HCT116 (cell line): ENCODE results near the gene AFAP1. TPM values are rescaled to one million over a fixed set of nuclear protein-coding genes. Genes with fewer than 3 reads are reported as not detected.

Source experiments
- ATAC-seq: fragments of 200-7000 bp; cut with Tn5 transposase; 2 replicates; pipeline ENCODE4 v1.9.1; 2020; ENCODE audit warnings: mild to moderate bottlenecking, moderate library complexity
- BruUV-seq: library from RNA; stranded (reverse); fragments of 400-500 nt; replicated peaks from 2 replicates; lab custom pipeline; 2021; lab: Mats Ljungman, UMichigan
- CTCF ChIA-PET: fragments of 300-600 bp; sonication (Branson Sonifier 250); formaldehyde crosslinking; loops from one replicate; lab custom pipeline; 2021; ENCODE audit warnings: antibody characterized with exemption; lab: Charles Lee
- POLR2A ChIA-PET: fragments of 300-600, 350-600 bp; sonication (Branson Sonifier 250); formaldehyde crosslinking; loops from one replicate; lab custom pipeline; 2021; ENCODE audit warnings: antibody characterized with exemption; lab: Charles Lee
- RAD21 ChIA-PET, 2 experiments: fragments of 300-600 bp; sonication (Branson Sonifier 250); formaldehyde crosslinking; loops; one replicate each; lab custom pipeline; 2023; ENCODE audit warnings: low total read pairs in 2 of 2; ENCODE audit not compliant: uncharacterized antibody in 2 of 2, unreplicated experiment in 2 of 2, low non-redundant PET in 1 of 2; lab: Charles Lee
- DNase-seq: peaks from one replicate; pipeline ENCODE4 v3.0.0-alpha.2; 2010; ENCODE audit warnings: low read depth, low spot score
- H2AFZ ChIP-seq: fragments of 200-600 bp; shearing (Covaris generic), sonication (generic); 2 replicates; pipeline ENCODE4 v1.6.1; 2017; ENCODE audit warnings: low read depth, mixed run types, mixed read lengths, antibody characterized with exemption, low read length; ENCODE audit not compliant: poor library complexity, severe bottlenecking
- H3K27ac ChIP-seq: 2 replicates; pipeline ENCODE4 v1.5.1; 2012; ENCODE audit warnings: low read depth, low read length
- H3K27me3 ChIP-seq: fragments of 200-600 bp; sonication (generic); 2 replicates; pipeline ENCODE4 v1.6.1; 2016; ENCODE audit warnings: mixed run types, low read length, mixed read lengths; ENCODE audit not compliant: insufficient read depth
- H3K36me3 ChIP-seq, 2 experiments: fragments of 200-500 bp in 1 of 2; fragments of 200-600 bp in 1 of 2; sonication (Bioruptor generic) in 1 of 2; sonication (generic) in 1 of 2; 2 replicates each; pipeline versions ENCODE4 v1.5.1 to v1.6.1; 2014 to 2016; ENCODE audit warnings: low read length in 2 of 2, inconsistent platforms in 1 of 2, mixed read lengths in 1 of 2, mixed run types in 1 of 2; ENCODE audit not compliant: insufficient read depth in 2 of 2, control insufficient read depth in 1 of 2
- H3K4me1 ChIP-seq, 2 experiments: fragments of 200-600 bp in 1 of 2; sonication (generic) in 1 of 2; 2 replicates each; pipeline versions ENCODE4 v1.5.1 to v1.6.1; 2012 to 2017; ENCODE audit warnings: low read length in 2 of 2, inconsistent platforms in 1 of 2, mild to moderate bottlenecking in 1 of 2, mixed read lengths in 1 of 2, mixed run types in 1 of 2, moderate library complexity in 1 of 2; ENCODE audit not compliant: insufficient read depth in 2 of 2, control insufficient read depth in 1 of 2
- H3K4me2 ChIP-seq: fragments of 200-600 bp; sonication (generic); 2 replicates; pipeline ENCODE4 v1.6.1; 2017; ENCODE audit warnings: mixed run types, low read length, mixed read lengths
- H3K4me3 ChIP-seq, 2 experiments: fragments of 200-600 bp in 1 of 2; sonication (generic) in 1 of 2; replicated peaks in 1 of 2; 2 replicates each; pipeline ENCODE4 v1.5.1; 2011 to 2016; ENCODE audit warnings: low read length in 2 of 2, control low read depth in 1 of 2, low read depth in 1 of 2, mild to moderate bottlenecking in 1 of 2, mixed read lengths in 1 of 2, mixed run types in 1 of 2
- H3K79me2 ChIP-seq: fragments of 200-600 bp; sonication (generic); 2 replicates; pipeline ENCODE4 v1.6.1; 2017; ENCODE audit warnings: mild to moderate bottlenecking, mixed run types, low read length, moderate library complexity, mixed read lengths; ENCODE audit not compliant: insufficient read depth
- H3K9ac ChIP-seq: fragments of 200-600 bp; sonication (generic); 2 replicates; pipeline ENCODE4 v1.6.1; 2016; ENCODE audit warnings: low read length, mixed read lengths
- H3K9me2 ChIP-seq: fragments of 200-600 bp; sonication (generic), shearing (Covaris generic); 2 replicates; pipeline ENCODE4 v1.6.1; 2017; ENCODE audit warnings: mixed run types, mild to moderate bottlenecking, moderate library complexity; ENCODE audit not compliant: insufficient read depth
- H3K9me3 ChIP-seq, 2 experiments: fragments of 200-500 bp in 1 of 2; fragments of 200-600 bp in 1 of 2; sonication (Bioruptor generic) in 1 of 2; sonication (generic) in 1 of 2; 2 replicates each; pipeline ENCODE4 v1.6.1; 2014 to 2017; ENCODE audit warnings: low read length in 2 of 2, mixed read lengths in 2 of 2, inconsistent platforms in 1 of 2, low read depth in 1 of 2, mild to moderate bottlenecking in 1 of 2, mixed run types in 1 of 2, moderate library complexity in 1 of 2; ENCODE audit not compliant: control insufficient read depth in 1 of 2, insufficient read depth in 1 of 2
- H4K20me1 ChIP-seq: fragments of 200-600 bp; sonication (generic), shearing (Covaris generic); 2 replicates; pipeline ENCODE4 v1.6.1; 2017; ENCODE audit warnings: mixed run types, mild to moderate bottlenecking, moderate library complexity; ENCODE audit not compliant: insufficient read depth
- CBX3 ChIP-seq: IDR thresholded peaks from 2 replicates; pipeline ENCODE4 v1.6.1; 2012; ENCODE audit warnings: low read depth
- CEBPB ChIP-seq: IDR thresholded peaks from 2 replicates; pipeline ENCODE4 v1.6.1; 2012; ENCODE audit warnings: low read depth
- FOSL1 ChIP-seq: IDR thresholded peaks from 2 replicates; pipeline ENCODE4 v1.6.1; 2012; ENCODE audit warnings: low read depth
- JUND ChIP-seq: IDR thresholded peaks from 2 replicates; pipeline ENCODE4 v1.6.1; 2012
- POLR2A ChIP-seq: IDR thresholded peaks from 2 replicates; pipeline ENCODE4 v1.7.0; 2011; ENCODE audit warnings: borderline replicate concordance; ENCODE audit not compliant: insufficient read depth, insufficient read length; ENCODE audit errors: extremely low read depth
- POLR2AphosphoS5 ChIP-seq: IDR thresholded peaks from 2 replicates; pipeline ENCODE4 v1.6.1; 2011; ENCODE audit warnings: mild to moderate bottlenecking, low read depth, low read length, moderate library complexity
- SP1 ChIP-seq: IDR thresholded peaks from 2 replicates; pipeline ENCODE4 v1.6.1; 2012; ENCODE audit warnings: low read depth
- TCF7L2 ChIP-seq: IDR thresholded peaks from 2 replicates; pipeline ENCODE4 v1.7.0; 2011; ENCODE audit warnings: borderline replicate concordance, inconsistent platforms; ENCODE audit not compliant: insufficient read depth, insufficient read length; ENCODE audit errors: extremely low read depth
- ZFX ChIP-seq: fragments of 450-650 bp; IDR thresholded peaks from 2 replicates; pipeline ENCODE4 v1.6.1; 2017
- intact Hi-C: fragments of 100-400 bp; cut with micrococcal nuclease; formaldehyde crosslinking; loops from 2 replicates; pipeline ENCODE4 v1.10.0; 2022
- total RNA-seq: library from RNA; stranded (reverse); gene quantifications from one replicate; pipeline ENCODE4 v1.2.1, GENCODE V29; 2021; ENCODE audit not compliant: unreplicated experiment
- TF ChIP-seq, protein P1 (sequence below): IDR thresholded peaks from 2 replicates; pipeline ENCODE4 v1.6.1; 2012; ENCODE audit warnings: low read depth
- TF ChIP-seq, protein P2 (sequence below): IDR thresholded peaks from 2 replicates; pipeline ENCODE4 v1.6.1; 2012
- TF ChIP-seq, protein P3 (sequence below), 3 experiments: fragments of 200-600 bp in 1 of 3; sonication (generic) in 1 of 3; IDR thresholded peaks in 2 of 3; conservative IDR thresholded peaks in 1 of 3; 2 replicates each; pipeline ENCODE4 v1.5.1; 2012 to 2017; ENCODE audit warnings: low read depth in 2 of 3, low read length in 2 of 3, antibody characterized with exemption in 1 of 3, borderline replicate concordance in 1 of 3, control low read depth in 1 of 3, mild to moderate bottlenecking in 1 of 3, mixed read lengths in 1 of 3, mixed run types in 1 of 3, moderate library complexity in 1 of 3; ENCODE audit not compliant: insufficient read depth in 1 of 3

The AFAP1 gene
- total RNA-seq, 1 experiment from 2014 or later, result 19.4 TPM

DNA sequence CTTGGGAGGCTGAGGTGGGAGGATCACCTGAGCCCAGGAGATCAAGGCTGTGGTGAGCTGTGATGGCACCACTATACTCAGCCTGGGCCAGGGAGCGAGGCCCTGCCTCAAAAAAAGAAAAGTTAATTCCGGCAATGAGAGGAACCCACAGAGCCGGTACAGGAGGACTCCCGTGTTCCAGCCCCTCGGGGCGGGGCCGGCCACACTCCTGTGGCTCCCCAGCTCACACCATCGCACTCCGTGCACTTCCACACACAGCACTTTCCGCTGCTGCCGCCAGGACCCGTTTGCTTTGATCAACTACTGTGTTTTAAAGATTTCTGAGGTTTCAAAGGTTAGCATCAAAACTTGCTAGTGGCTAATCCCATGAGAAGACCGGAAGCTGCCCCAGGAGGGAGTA, 171.7 kb downstream of the AFAP1 start:
- CTCF ChIA-PET, result interaction anchor here (0.9 kb wide), 1 partner anchor 34 kb away, joined by 3 read pairs; no protein-coding TSS in a partner anchor
- ATAC-seq, result no peak
- intact Hi-C loops, result no loop called here

DNA sequence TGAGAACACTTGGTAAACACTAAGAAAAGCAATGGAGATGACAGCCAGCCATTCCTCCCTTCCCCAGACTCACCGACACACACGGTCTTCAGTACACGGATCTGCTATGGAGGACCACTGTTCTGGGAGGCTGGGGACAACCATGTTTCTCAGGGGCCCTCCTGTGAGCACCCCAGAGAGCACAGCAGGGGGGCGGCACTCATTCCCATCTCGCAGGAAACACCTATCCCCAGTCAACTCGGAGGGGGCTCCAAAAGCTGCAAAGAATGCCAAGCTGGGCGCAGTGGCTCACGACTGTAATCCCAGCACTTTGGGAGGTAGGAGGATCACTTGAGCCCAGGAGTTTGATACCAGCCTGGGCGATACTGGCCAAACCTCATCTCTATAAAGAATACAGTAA, 172.1 kb downstream of the AFAP1 start:
- ChIA-PET RAD21 (no interaction called here), POLR2A (no interaction called here)
- Histone ChIP-seq H3K4me1 (no peaks in the 10 kb centered on the region), H2AFZ (no peak overlapping the region), H3K9ac (no peak overlapping the region), H4K20me1 (no peaks in the 10 kb centered on the region)
- TF ChIP-seq CEBPB, result no peak
- TF ChIP-seq SP1, result no peak
- TF ChIP-seq, protein P1, sequence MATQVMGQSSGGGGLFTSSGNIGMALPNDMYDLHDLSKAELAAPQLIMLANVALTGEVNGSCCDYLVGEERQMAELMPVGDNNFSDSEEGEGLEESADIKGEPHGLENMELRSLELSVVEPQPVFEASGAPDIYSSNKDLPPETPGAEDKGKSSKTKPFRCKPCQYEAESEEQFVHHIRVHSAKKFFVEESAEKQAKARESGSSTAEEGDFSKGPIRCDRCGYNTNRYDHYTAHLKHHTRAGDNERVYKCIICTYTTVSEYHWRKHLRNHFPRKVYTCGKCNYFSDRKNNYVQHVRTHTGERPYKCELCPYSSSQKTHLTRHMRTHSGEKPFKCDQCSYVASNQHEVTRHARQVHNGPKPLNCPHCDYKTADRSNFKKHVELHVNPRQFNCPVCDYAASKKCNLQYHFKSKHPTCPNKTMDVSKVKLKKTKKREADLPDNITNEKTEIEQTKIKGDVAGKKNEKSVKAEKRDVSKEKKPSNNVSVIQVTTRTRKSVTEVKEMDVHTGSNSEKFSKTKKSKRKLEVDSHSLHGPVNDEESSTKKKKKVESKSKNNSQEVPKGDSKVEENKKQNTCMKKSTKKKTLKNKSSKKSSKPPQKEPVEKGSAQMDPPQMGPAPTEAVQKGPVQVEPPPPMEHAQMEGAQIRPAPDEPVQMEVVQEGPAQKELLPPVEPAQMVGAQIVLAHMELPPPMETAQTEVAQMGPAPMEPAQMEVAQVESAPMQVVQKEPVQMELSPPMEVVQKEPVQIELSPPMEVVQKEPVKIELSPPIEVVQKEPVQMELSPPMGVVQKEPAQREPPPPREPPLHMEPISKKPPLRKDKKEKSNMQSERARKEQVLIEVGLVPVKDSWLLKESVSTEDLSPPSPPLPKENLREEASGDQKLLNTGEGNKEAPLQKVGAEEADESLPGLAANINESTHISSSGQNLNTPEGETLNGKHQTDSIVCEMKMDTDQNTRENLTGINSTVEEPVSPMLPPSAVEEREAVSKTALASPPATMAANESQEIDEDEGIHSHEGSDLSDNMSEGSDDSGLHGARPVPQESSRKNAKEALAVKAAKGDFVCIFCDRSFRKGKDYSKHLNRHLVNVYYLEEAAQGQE, result no peak
- no peak for TF ChIP-seq POLR2A
- no peak for TF ChIP-seq TCF7L2
- no peak for TF ChIP-seq FOSL1
- no peak for TF ChIP-seq CBX3
- TF ChIP-seq ZFX, result no peak
- TF ChIP-seq POLR2AphosphoS5, result no peak
- no peak for TF ChIP-seq JUND
- TF ChIP-seq, protein P2, sequence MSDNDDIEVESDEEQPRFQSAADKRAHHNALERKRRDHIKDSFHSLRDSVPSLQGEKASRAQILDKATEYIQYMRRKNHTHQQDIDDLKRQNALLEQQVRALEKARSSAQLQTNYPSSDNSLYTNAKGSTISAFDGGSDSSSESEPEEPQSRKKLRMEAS, result no peak
- TF ChIP-seq, protein P3, sequence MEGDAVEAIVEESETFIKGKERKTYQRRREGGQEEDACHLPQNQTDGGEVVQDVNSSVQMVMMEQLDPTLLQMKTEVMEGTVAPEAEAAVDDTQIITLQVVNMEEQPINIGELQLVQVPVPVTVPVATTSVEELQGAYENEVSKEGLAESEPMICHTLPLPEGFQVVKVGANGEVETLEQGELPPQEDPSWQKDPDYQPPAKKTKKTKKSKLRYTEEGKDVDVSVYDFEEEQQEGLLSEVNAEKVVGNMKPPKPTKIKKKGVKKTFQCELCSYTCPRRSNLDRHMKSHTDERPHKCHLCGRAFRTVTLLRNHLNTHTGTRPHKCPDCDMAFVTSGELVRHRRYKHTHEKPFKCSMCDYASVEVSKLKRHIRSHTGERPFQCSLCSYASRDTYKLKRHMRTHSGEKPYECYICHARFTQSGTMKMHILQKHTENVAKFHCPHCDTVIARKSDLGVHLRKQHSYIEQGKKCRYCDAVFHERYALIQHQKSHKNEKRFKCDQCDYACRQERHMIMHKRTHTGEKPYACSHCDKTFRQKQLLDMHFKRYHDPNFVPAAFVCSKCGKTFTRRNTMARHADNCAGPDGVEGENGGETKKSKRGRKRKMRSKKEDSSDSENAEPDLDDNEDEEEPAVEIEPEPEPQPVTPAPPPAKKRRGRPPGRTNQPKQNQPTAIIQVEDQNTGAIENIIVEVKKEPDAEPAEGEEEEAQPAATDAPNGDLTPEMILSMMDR (IDR thresholded peaks at IDR 0.05 in 2 of 3, conservative IDR thresholded peaks at IDR 0.05 in 1 of 3; ENCODE audit: borderline replicate concordance in 1 of 3, insufficient read depth in 1 of 3, low read depth in 2 of 3, low read length in 2 of 3), result no peak
- TF ChIP-seq, all 23 proteins: peak for 0
- Histone ChIP-seq H3K9me2 (no peaks in the 10 kb centered on the region), H3K4me2 (no peak overlapping the region), H3K79me2 (no peaks in the 10 kb centered on the region), H3K9me3 (no peaks in the 10 kb centered on the region), H3K27me3 (no peaks in the 10 kb centered on the region), H3K36me3 (peaks cover 2 to 3% of the 10 kb centered on the region in 2 experiments; a peak in 1 of 4 replicates), H3K27ac (no peak overlapping the region), H3K4me3 (no peak overlapping the region)
- CTCF ChIA-PET, result interaction anchor here (0.9 kb wide), 1 partner anchor 35 kb away, joined by 3 read pairs; no protein-coding TSS in a partner anchor
- ATAC-seq (no peak), DNase-seq (no peak)
- intact Hi-C loops, result no loop called here
- no TSS peak for BruUV-seq

More for the DNA sequence above, 171.7 kb downstream of the AFAP1 start:
- Histone ChIP-seq H3K79me2 (no peaks in the 10 kb centered on the region), H2AFZ (no peak overlapping the region), H4K20me1 (no peaks in the 10 kb centered on the region), H3K9ac (no peak overlapping the region), H3K9me2 (no peaks in the 10 kb centered on the region), H3K9me3 (no peaks in the 10 kb centered on the region), H3K27me3 (no peaks in the 10 kb centered on the region), H3K4me3 (no peak overlapping the region), H3K4me2 (no peak overlapping the region), H3K4me1 (no peaks in the 10 kb centered on the region), H3K27ac (no peak overlapping the region), H3K36me3 (peaks cover 2 to 3% of the 10 kb centered on the region in 2 experiments; a peak in 1 of 4 replicates)
- ChIA-PET POLR2A (interaction anchor here (0.6 kb wide), 1 partner anchor 105 kb away, joined by 3 read pairs; no protein-coding TSS in a partner anchor), RAD21 (no interaction called here)
- no peak for DNase-seq
- no peak for TF ChIP-seq POLR2AphosphoS5
- no TSS peak for BruUV-seq
